HUES6 (cell line): Measurements from ENCODE around the gene SDE2.
A peak's percentile ranks its signal among the peaks of the same experiment; 100 is the strongest.

ENCODE experiments used
- H3K27ac ChIP-seq: 2 replicates; pipeline ENCODE4 v1.7.0; 2013; ENCODE audit warnings: low read depth, mild to moderate bottlenecking, low read length, inconsistent platforms
- H3K27me3 ChIP-seq: 2 replicates; pipeline ENCODE4 v1.6.1; 2013; ENCODE audit warnings: low read length; ENCODE audit not compliant: control insufficient read depth, insufficient read depth
- H3K36me3 ChIP-seq: 2 replicates; pipeline ENCODE4 v1.6.1; 2013; ENCODE audit warnings: low read length; ENCODE audit not compliant: control insufficient read depth, insufficient read depth
- H3K4me1 ChIP-seq: 2 replicates; pipeline ENCODE4 v1.6.1; 2013; ENCODE audit warnings: low read length; ENCODE audit not compliant: control insufficient read depth, insufficient read depth
- H3K4me3 ChIP-seq: 2 replicates; pipeline ENCODE4 v1.5.1; 2013; ENCODE audit warnings: low read depth, low read length
- H3K9ac ChIP-seq: one replicate; pipeline ENCODE4 v1.6.1; 2013; ENCODE audit warnings: mild to moderate bottlenecking, low read length
- H3K9me3 ChIP-seq: 2 replicates; pipeline ENCODE4 v1.6.1; 2013; ENCODE audit warnings: low read depth, low read length; ENCODE audit not compliant: control insufficient read depth, insufficient read depth

The SDE2 gene

GRCh38 chr1:225999227-225999911, at the start of gene SDE2:
SDE2 (minus strand) TSS chr1:225999343; CDS start chr1:225999312, 31 bp downstream.
- Histone ChIP-seq H3K9me3 (no peaks in the 10 kb centered on the region), H3K36me3 (peaks cover 11% of the 10 kb centered on the region), H3K27me3 (no peaks in the 10 kb centered on the region), H3K27ac (peak within 1 kb of the TSS; percentile 91), H3K4me1 (peaks cover 21% of the 10 kb centered on the region), H3K4me3 (peak within 1 kb of the TSS; percentile 98), H3K9ac (peak within 1 kb of the TSS; percentile 94)

GRCh38 chr1:226048886-226049285, 49.7 kb upstream of the SDE2 start:
- no peak overlapping the region for H3K4me3 ChIP-seq
- no peaks in the 10 kb centered on the region for H3K9me3 ChIP-seq
- H3K27ac ChIP-seq = no peak overlapping the region
- H3K9ac ChIP-seq = no peak overlapping the region
- no peaks in the 10 kb centered on the region for H3K4me1 ChIP-seq
- H3K36me3 ChIP-seq = no peaks in the 10 kb centered on the region
- no peaks in the 10 kb centered on the region for H3K27me3 ChIP-seq

- Histone ChIP-seq H3K36me3 (no peaks in the 10 kb centered on the region), H3K27me3 (no peaks in the 10 kb centered on the region), H3K9me3 (no peaks in the 10 kb centered on the region), H3K9ac (no peak overlapping the region), H3K27ac (no peak overlapping the region), H3K4me3 (no peak overlapping the region), H3K4me1 (no peaks in the 10 kb centered on the region)
These were observed 48.4 kb upstream of the SDE2 start for GRCh38 chr1:226047495-226047894.

- Histone ChIP-seq H3K9ac (no peak overlapping the region), H3K4me3 (no peak overlapping the region), H3K9me3 (no peaks in the 10 kb centered on the region), H3K27me3 (no peaks in the 10 kb centered on the region), H3K27ac (no peak overlapping the region), H3K36me3 (no peaks in the 10 kb centered on the region), H3K4me1 (no peaks in the 10 kb centered on the region)
These were observed 47.1 kb upstream of the SDE2 start for GRCh38 chr1:226046240-226046639.

- Histone ChIP-seq H3K27ac (no peak overlapping the region), H3K9ac (no peak overlapping the region), H3K27me3 (no peaks in the 10 kb centered on the region), H3K36me3 (no peaks in the 10 kb centered on the region), H3K9me3 (no peaks in the 10 kb centered on the region), H3K4me3 (no peak overlapping the region), H3K4me1 (no peaks in the 10 kb centered on the region)
These were observed 45.5 kb upstream of the SDE2 start for GRCh38 chr1:226044514-226045101.

DNA sequence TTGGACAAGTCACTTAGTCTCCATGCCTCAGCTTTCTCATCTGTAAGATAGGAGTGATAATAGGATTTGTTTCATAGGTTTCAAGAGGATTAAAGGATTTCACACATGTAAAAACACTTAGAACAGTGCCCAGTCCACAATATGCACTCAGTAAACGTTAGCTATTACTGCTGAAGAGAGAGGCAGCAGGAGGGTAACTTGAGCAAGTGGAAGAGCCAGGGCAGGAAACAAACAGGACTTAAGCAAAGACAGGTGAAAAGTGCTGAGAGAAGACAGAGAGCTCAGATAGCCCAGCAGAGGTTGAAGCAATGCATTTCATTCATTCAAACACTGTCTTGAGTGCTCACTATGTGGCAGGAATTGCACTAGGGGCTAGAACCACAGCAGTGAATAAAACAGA, 42.3 kb upstream of the SDE2 start:
- H3K27me3 ChIP-seq = no peaks in the 10 kb centered on the region
- no peak overlapping the region for H3K4me3 ChIP-seq
- H3K27ac ChIP-seq = no peak overlapping the region
- H3K4me1 ChIP-seq = no peaks in the 10 kb centered on the region
- no peaks in the 10 kb centered on the region for H3K9me3 ChIP-seq
- no peak overlapping the region for H3K9ac ChIP-seq
- H3K36me3 ChIP-seq = no peaks in the 10 kb centered on the region

- Histone ChIP-seq H3K27me3 (no peaks in the 10 kb centered on the region), H3K36me3 (no peaks in the 10 kb centered on the region), H3K4me1 (no peaks in the 10 kb centered on the region), H3K27ac (no peak overlapping the region), H3K9ac (no peak overlapping the region), H3K9me3 (no peaks in the 10 kb centered on the region), H3K4me3 (no peak overlapping the region)
These were observed 39.5 kb upstream of the SDE2 start for GRCh38 chr1:226038661-226039060.

DNA sequence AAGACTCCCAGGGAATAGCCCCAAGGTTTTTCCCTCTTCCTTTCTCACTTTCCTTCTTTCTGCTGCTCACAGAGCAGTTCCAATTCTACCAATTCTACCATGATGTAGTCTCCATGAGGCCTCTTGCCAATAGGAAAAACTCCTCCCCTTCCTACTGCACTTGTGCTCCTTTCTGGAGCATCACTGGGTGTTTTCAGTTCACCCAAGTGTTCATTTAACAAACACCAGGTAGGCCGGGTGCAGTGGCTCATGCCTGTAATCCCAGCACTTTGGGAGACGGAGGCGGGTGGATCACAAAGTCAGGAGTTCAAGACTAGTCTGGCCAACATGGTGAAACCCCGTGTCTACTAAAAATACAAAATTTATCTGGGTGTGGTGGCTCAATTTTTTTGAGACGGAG, 36.8 kb upstream of the SDE2 start:
- no peak overlapping the region for H3K4me3 ChIP-seq
- no peak overlapping the region for H3K9ac ChIP-seq
- H3K4me1 ChIP-seq = no peaks in the 10 kb centered on the region
- H3K36me3 ChIP-seq = no peaks in the 10 kb centered on the region
- H3K9me3 ChIP-seq = no peaks in the 10 kb centered on the region
- no peaks in the 10 kb centered on the region for H3K27me3 ChIP-seq
- no peak overlapping the region for H3K27ac ChIP-seq

GRCh38 chr1:226034482-226034881, 35.3 kb upstream of the SDE2 start:
- H3K4me1 ChIP-seq = no peaks in the 10 kb centered on the region
- no peaks in the 10 kb centered on the region for H3K36me3 ChIP-seq
- no peaks in the 10 kb centered on the region for H3K27me3 ChIP-seq
- no peaks in the 10 kb centered on the region for H3K9me3 ChIP-seq
- no peak overlapping the region for H3K27ac ChIP-seq
- no peak overlapping the region for H3K9ac ChIP-seq
- no peak overlapping the region for H3K4me3 ChIP-seq

DNA sequence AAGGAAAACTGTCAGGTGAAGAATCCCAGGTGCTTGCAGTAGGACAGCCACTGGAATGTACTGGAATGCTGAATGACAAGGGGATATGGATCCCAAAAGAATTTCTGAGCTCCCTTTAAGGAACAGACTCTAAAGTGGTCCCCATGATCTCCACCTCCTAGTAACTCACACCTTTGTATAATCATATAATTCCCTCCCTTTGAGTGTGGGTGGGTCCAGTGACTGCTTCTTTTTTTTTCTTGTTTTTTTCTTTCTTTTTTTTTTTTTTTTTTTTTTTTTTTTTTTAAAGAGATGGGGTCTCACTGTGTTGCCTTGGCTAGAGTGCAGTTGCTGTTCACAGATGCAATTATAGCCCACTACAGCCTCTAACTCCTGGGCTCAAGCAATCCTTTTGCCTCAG, 34.8 kb upstream of the SDE2 start:
- Histone ChIP-seq H3K4me3 (no peak overlapping the region), H3K36me3 (no peaks in the 10 kb centered on the region), H3K9ac (no peak overlapping the region), H3K27ac (no peak overlapping the region), H3K9me3 (no peaks in the 10 kb centered on the region), H3K27me3 (no peaks in the 10 kb centered on the region), H3K4me1 (no peaks in the 10 kb centered on the region)

DNA sequence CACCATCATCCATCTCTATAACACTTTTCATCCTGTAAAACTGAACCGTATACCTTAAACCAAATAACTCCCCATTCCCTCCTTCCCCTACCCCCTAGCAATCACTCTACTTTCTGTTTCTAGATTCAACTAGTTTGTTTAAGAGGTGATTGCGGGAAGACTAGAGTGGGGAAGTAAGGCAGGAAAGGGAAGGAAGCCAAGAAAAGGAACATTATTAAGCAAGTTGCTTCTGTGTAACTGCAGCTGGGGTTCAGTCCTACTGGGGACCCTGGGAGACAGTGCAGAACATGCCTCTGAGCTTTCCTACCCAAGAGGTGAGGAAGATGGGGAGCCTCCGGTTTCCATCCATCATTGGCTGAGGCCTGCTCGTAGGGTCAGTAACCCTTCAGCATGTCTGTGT, 34.4 kb upstream of the SDE2 start:
- no peak overlapping the region for H3K4me3 ChIP-seq
- no peak overlapping the region for H3K9ac ChIP-seq
- H3K27ac ChIP-seq = no peak overlapping the region
- no peaks in the 10 kb centered on the region for H3K9me3 ChIP-seq
- no peaks in the 10 kb centered on the region for H3K27me3 ChIP-seq
- H3K36me3 ChIP-seq = no peaks in the 10 kb centered on the region
- no peaks in the 10 kb centered on the region for H3K4me1 ChIP-seq
